ENCODE results near the gene PNPLA1.

Gene PNPLA1

GRCh38 chr6:36319436-36319762, 49.5 kb downstream of the PNPLA1 start (continued):
- TF ChIP-seq, protein P1, sequence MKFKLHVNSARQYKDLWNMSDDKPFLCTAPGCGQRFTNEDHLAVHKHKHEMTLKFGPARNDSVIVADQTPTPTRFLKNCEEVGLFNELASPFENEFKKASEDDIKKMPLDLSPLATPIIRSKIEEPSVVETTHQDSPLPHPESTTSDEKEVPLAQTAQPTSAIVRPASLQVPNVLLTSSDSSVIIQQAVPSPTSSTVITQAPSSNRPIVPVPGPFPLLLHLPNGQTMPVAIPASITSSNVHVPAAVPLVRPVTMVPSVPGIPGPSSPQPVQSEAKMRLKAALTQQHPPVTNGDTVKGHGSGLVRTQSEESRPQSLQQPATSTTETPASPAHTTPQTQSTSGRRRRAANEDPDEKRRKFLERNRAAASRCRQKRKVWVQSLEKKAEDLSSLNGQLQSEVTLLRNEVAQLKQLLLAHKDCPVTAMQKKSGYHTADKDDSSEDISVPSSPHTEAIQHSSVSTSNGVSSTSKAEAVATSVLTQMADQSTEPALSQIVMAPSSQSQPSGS (tag by site-specific recombination; IDR thresholded peaks at IDR 0.05; ENCODE audit: low read depth), result no peak
- TF ChIP-seq, protein P2, sequence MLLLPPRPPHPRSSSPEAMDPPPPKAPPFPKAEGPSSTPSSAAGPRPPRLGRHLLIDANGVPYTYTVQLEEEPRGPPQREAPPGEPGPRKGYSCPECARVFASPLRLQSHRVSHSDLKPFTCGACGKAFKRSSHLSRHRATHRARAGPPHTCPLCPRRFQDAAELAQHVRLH (tag by site-specific recombination; IDR thresholded peaks at IDR 0.05), result no peak
- TF ChIP-seq, protein P3, sequence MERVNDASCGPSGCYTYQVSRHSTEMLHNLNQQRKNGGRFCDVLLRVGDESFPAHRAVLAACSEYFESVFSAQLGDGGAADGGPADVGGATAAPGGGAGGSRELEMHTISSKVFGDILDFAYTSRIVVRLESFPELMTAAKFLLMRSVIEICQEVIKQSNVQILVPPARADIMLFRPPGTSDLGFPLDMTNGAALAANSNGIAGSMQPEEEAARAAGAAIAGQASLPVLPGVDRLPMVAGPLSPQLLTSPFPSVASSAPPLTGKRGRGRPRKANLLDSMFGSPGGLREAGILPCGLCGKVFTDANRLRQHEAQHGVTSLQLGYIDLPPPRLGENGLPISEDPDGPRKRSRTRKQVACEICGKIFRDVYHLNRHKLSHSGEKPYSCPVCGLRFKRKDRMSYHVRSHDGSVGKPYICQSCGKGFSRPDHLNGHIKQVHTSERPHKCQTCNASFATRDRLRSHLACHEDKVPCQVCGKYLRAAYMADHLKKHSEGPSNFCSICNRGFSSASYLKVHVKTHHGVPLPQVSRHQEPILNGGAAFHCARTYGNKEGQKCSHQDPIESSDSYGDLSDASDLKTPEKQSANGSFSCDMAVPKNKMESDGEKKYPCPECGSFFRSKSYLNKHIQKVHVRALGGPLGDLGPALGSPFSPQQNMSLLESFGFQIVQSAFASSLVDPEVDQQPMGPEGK (tag by site-specific recombination; IDR thresholded peaks at IDR 0.05), result peak; percentile 74
- no peak for TF ChIP-seq HOXD13 (CRISPR knock-in tag; IDR thresholded peaks at IDR 0.05; ENCODE audit: borderline replicate concordance)
- no peak for TF ChIP-seq ZNF146 (tag by site-specific recombination; IDR thresholded peaks at IDR 0.05)
- TF ChIP-seq GLI2 (tag by site-specific recombination; IDR thresholded peaks at IDR 0.05; ENCODE audit: borderline replicate concordance, low read depth), result no peak
- no peak for TF ChIP-seq MEIS1 (CRISPR knock-in tag; IDR thresholded peaks at IDR 0.05; ENCODE audit: borderline replicate concordance)
- TF ChIP-seq ZNF112 (tag by site-specific recombination; IDR thresholded peaks at IDR 0.05), result no peak
- TF ChIP-seq KLF7 (tag by site-specific recombination; IDR thresholded peaks at IDR 0.05; ENCODE audit: borderline replicate concordance), result no peak; the same call in 1 of the 2 replicates
- no peak for TF ChIP-seq ZNF837 (tag by site-specific recombination; IDR thresholded peaks at IDR 0.05)
- TF ChIP-seq, protein P4, sequence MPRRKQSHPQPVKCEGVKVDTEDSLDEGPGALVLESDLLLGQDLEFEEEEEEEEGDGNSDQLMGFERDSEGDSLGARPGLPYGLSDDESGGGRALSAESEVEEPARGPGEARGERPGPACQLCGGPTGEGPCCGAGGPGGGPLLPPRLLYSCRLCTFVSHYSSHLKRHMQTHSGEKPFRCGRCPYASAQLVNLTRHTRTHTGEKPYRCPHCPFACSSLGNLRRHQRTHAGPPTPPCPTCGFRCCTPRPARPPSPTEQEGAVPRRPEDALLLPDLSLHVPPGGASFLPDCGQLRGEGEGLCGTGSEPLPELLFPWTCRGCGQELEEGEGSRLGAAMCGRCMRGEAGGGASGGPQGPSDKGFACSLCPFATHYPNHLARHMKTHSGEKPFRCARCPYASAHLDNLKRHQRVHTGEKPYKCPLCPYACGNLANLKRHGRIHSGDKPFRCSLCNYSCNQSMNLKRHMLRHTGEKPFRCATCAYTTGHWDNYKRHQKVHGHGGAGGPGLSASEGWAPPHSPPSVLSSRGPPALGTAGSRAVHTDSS (tag by site-specific recombination; IDR thresholded peaks at IDR 0.05), result no peak
- TF ChIP-seq TRIM28 (IDR thresholded peaks at IDR 0.05; ENCODE audit: borderline replicate concordance, low read length), result no peak
- no peak for TF ChIP-seq YY2 (tag by site-specific recombination; IDR thresholded peaks at IDR 0.05)
- no peak for TF ChIP-seq ZBTB11 (tag by site-specific recombination; conservative IDR thresholded peaks at IDR 0.05; ENCODE audit: low read depth)
- TF ChIP-seq ZNF704 (tag by site-specific recombination; IDR thresholded peaks at IDR 0.05), result no peak
- no peak for TF ChIP-seq ZNF433 (tag by site-specific recombination; IDR thresholded peaks at IDR 0.05; ENCODE audit: low read depth)
- TF ChIP-seq ZNF530 (tag by site-specific recombination; IDR thresholded peaks at IDR 0.05; ENCODE audit: low read depth), result no peak
- peak; percentile 19; the same call in 1 of the 2 replicates for TF ChIP-seq ZXDB (tag by site-specific recombination; IDR thresholded peaks at IDR 0.05)
- no peak for TF ChIP-seq ZNF843 (tag by site-specific recombination; IDR thresholded peaks at IDR 0.05)
- no peak for TF ChIP-seq SALL2 (tag by site-specific recombination; IDR thresholded peaks at IDR 0.05; ENCODE audit: borderline replicate concordance)
- no peak for TF ChIP-seq ZSCAN4 (tag by site-specific recombination; IDR thresholded peaks at IDR 0.05)
- no peak for TF ChIP-seq REST (tag by site-specific recombination; IDR thresholded peaks at IDR 0.05)
- no peak for TF ChIP-seq ZNF211 (tag by site-specific recombination; IDR thresholded peaks at IDR 0.05; ENCODE audit: low read depth)
- TF ChIP-seq ZNF202 (tag by site-specific recombination; IDR thresholded peaks at IDR 0.05; ENCODE audit: borderline replicate concordance), result no peak
- TF ChIP-seq ZNF133 (tag by site-specific recombination; IDR thresholded peaks at IDR 0.05), result no peak
- no peak for TF ChIP-seq ZNF292 (tag by site-specific recombination; IDR thresholded peaks at IDR 0.05; ENCODE audit: borderline replicate concordance, low read depth)

Data from HEK293 (cell line).